GM19351 (cell line): Measurements from ENCODE around the gene OVCA2.

Experiments used
- ATAC-seq: cut with Tn5 transposase; IDR thresholded peaks from one replicate; pipeline ENCODE4 v1.9.1; 2021; ENCODE audit warnings: mild to moderate bottlenecking, moderate library complexity; ENCODE audit not compliant: unreplicated experiment

The OVCA2 gene

DNA sequence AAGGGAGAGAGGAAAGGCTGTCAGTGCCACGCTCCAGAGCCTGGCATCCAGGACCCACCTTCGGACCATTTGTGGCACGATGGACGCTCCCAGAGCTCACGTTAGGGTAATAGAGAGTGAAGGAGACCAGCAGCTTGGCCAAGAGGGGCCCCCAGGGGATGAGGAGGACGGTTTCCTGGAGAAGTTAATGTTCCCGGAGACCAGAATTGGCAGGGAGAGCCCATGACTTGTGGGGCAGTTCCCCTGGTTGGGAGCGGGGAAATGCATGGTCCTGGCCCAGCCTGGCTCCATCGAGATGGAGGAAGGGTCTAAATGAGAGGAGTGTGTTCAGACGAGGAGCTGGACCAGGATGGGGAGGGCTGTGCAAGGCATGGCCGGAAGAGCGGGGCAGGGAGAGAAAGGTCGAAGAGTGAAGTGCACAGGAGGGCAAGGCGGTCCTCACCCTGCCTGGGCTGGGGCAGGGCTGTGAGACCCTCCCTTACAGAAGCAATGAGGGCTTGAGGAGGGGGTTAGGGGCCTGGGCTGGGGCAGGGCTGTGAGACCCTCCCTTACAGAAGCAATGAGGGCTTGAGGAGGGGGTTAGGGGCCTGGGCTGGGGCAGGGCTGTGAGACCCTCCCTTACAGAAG, 10.2 kb downstream of the OVCA2 start:
- no peak for ATAC-seq

DNA sequence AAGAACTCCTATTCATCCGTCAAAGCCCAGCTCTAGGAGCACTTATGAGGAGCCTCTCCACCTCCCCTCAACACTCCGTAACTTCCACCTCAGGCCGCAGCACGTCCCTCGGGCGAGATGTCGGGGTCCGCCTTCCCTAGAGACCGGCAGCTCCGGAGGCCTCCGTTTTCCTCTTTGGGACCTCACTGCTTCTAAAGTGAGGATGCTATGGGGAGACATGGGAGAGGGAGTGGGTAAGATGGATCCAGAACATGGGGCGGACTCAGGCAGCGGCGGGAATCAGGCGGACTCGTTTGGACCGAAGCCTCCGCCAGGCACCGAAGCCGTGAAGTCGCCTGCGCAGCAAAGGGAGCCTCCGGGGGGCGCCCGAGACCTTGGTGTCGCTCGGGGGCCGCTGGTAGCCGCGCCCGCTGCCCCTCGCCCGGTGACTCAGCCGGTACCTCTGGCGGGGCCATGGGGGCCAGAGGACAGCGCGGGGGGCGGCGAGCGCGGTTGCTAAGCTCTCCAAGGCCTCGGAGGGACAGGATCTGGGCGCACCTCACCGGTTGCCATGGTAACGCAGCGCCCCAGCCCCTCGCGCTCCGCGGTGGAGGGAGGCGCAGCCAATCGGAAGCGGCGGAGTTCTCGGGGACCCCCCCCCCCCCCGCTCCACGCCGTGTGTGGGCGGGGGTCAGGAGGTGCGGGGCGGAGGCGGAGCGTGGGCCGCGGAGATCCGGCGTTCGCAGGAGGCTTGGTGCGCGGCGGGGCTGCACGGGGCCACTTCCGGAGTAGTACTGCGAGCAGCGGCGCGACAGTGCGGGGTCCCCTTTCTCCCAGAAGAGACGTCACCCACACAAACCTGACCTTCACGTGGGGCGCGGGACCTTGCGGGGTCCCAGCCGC, 11.8 kb downstream of the OVCA2 start:
- ATAC-seq = no peak

DNA sequence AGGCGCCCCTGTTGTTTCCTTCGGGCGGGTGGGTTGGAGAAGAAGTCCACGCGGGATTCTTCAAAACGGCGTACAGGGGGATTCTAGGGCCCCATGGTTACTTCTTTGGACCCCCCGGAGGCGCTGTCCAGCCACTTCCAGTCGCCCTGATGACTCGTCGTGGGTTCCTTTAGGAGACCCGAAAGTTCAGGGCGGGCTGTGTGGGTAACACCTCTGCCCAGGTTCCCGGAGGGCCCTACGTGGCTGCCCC, 12.4 kb downstream of the OVCA2 start:
- no peak for ATAC-seq

DNA sequence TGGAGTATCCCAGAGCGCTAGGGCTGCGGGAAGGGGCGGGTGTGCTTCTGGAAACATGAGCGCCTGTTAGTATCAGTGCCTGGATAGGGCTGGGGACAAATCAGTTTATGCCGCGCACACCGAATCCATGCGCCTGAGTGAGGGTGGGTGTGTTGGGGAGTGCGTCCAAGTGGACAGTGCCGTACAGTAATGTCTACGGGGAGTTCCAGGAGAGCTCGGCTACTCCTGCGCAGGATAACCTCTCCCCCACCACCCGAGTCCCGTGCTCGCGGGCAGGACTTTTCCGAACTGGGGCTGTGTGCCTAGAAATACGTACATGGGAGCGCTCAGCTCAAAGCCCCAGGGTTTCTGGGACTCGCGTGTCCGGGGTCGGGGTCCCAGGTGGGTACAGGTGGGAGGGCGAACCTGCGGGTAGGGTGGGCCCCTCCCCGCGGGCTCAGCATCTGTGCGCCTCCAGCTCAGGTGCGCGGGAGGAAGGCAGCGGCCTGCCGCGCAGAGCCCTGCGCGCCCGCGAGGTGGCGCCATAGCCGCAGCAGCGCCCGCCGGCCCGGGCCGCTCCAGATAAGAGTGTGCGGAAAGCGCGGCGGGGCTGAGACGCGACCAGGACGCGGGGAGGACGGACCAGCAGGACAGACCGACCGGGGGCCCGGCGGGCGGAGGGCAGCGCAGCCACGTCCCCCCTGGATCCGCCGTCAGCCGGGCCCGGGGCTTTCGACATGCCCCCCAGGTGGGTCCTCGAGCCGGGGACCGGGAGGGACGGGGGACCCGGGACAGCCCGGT, 12.9 kb downstream of the OVCA2 start, which contains the start of gene HIC1:
TSS of gene HIC1 (plus strand) at position 592 of the 780 bp plus-strand sequence. CDS start 1,588 bp downstream, outside the sequence.
- ATAC-seq = peak; percentile 38

DNA sequence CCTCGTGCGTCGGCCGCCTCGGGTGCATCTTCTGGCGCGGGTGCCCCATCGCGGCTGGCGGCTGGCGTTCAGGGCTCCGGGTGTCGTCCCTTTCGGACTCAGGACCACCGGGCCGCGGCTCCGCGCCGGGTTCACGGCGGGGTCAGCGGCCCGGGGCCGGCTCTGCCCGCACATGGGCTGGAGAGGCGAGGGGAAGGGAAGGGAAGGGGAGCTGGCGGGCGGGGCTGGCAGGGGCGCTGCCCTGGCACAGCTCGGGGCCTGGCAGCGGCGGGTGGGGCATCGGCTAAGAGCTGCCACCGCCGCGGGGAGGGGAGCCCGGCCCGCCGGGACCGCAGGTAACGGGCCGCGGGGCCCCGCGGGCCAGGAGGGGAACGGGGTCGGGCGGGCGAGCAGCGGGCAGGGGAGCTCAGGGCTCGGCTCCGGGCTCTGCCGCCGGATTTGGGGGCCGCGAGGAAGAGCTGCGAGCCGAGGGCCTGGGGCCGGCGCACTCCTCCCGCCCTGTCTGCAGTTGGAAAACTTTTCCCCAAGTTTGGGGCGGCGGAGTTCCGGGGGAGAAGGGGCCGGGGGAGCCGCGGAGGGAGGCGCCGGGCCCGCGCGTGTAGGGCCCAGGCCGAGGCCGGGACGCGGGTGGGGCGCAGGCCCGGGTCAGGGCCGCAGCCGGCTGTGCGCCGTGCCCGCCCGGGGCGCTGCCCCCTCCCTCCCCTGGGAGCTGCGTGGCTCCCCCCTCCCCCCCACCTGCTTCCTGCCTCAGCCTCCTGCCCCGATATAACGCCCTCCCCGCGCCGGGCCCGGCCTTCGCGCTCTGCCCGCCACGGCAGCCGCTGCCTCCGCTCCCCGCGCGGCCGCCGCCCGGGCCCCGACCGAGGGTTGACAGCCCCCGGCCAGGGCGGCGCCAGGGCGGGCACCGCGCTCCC, 13.7 kb downstream of the OVCA2 start:
- no peak for ATAC-seq

DNA sequence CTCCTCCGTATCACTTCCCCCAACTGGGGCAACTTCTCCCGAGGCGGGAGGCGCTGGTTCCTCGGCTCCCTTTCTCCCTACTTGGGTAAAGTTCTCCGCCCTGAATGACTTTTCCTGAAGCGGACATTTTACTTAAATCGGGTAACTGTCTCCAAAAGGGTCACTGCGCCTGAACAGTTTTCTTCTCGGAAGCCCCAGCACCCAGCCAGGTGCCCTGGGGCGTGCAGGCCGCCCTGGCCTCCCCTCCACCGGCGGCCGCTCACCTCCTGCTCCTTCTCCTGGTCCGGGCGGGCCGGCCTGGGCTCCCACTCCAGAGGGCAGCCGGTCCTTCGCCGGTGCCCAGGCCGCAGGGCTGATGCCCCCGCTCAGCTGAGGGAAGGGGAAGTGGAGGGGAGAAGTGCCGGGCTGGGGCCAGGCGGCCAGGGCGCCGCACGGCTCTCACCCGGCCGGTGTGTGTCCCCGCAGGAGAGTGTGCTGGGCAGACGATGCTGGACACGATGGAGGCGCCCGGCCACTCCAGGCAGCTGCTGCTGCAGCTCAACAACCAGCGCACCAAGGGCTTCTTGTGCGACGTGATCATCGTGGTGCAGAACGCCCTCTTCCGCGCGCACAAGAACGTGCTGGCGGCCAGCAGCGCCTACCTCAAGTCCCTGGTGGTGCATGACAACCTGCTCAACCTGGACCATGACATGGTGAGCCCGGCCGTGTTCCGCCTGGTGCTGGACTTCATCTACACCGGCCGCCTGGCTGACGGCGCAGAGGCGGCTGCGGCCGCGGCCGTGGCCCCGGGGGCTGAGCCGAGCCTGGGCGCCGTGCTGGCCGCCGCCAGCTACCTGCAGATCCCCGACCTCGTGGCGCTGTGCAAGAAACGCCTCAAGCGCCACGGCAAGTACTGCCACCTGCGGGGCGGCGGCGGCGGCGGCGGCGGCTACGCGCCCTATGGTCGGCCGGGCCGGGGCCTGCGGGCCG, 14.7 kb downstream of the OVCA2 start:
- no peak for ATAC-seq

DNA sequence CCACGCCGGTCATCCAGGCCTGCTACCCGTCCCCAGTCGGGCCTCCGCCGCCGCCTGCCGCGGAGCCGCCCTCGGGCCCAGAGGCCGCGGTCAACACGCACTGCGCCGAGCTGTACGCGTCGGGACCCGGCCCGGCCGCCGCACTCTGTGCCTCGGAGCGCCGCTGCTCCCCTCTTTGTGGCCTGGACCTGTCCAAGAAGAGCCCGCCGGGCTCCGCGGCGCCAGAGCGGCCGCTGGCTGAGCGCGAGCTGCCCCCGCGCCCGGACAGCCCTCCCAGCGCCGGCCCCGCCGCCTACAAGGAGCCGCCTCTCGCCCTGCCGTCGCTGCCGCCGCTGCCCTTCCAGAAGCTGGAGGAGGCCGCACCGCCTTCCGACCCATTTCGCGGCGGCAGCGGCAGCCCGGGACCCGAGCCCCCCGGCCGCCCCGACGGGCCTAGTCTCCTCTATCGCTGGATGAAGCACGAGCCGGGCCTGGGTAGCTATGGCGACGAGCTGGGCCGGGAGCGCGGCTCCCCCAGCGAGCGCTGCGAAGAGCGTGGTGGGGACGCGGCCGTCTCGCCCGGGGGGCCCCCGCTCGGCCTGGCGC, 15.4 kb downstream of the OVCA2 start:
- ATAC-seq = no peak

DNA sequence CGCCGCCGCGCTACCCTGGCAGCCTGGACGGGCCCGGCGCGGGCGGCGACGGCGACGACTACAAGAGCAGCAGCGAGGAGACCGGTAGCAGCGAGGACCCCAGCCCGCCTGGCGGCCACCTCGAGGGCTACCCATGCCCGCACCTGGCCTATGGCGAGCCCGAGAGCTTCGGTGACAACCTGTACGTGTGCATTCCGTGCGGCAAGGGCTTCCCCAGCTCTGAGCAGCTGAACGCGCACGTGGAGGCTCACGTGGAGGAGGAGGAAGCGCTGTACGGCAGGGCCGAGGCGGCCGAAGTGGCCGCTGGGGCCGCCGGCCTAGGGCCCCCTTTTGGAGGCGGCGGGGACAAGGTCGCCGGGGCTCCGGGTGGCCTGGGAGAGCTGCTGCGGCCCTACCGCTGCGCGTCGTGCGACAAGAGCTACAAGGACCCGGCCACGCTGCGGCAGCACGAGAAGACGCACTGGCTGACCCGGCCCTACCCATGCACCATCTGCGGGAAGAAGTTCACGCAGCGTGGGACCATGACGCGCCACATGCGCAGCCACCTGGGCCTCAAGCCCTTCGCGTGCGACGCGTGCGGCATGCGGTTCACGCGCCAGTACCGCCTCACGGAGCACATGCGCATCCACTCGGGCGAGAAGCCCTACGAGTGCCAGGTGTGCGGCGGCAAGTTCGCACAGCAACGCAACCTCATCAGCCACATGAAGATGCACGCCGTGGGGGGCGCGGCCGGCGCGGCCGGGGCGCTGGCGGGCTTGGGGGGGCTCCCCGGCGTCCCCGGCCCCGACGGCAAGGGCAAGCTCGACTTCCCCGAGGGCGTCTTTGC, 16.2 kb downstream of the OVCA2 start:
- ATAC-seq = no peak

DNA sequence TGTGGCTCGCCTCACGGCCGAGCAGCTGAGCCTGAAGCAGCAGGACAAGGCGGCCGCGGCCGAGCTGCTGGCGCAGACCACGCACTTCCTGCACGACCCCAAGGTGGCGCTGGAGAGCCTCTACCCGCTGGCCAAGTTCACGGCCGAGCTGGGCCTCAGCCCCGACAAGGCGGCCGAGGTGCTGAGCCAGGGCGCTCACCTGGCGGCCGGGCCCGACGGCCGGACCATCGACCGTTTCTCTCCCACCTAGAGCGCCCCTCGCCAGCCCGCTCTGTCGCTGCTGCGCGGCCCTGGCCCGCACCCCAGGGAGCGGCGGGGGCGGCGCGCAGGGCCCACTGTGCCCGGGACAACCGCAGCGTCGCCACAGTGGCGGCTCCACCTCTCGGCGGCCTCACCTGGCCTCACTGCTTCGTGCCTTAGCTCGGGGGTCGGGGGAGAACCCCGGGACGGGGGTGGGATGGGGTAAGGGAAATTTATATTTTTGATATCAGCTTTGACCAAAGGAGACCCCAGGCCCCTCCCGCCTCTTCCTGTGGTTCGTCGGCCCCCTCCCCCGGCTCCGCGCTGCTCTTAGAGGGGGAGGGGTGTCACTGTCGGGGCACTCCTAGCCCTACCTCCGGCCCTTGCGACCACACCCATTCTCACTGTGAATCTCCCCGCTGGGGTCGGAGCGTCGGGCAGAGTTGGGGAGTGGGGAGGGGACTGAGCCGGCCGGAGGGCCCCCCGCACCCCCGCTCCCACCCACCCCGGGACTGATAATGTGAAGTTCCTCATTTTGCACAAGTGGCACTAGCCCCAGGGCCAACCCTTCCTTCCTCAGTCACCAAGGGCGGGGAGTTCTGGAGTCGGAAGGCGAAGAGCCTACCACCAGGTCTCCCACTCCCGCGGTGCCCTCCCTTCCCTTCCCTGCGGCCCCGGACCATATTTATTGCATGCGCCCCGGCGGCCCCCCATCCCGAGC, 17.0 kb downstream of the OVCA2 start:
- ATAC-seq = no peak

DNA sequence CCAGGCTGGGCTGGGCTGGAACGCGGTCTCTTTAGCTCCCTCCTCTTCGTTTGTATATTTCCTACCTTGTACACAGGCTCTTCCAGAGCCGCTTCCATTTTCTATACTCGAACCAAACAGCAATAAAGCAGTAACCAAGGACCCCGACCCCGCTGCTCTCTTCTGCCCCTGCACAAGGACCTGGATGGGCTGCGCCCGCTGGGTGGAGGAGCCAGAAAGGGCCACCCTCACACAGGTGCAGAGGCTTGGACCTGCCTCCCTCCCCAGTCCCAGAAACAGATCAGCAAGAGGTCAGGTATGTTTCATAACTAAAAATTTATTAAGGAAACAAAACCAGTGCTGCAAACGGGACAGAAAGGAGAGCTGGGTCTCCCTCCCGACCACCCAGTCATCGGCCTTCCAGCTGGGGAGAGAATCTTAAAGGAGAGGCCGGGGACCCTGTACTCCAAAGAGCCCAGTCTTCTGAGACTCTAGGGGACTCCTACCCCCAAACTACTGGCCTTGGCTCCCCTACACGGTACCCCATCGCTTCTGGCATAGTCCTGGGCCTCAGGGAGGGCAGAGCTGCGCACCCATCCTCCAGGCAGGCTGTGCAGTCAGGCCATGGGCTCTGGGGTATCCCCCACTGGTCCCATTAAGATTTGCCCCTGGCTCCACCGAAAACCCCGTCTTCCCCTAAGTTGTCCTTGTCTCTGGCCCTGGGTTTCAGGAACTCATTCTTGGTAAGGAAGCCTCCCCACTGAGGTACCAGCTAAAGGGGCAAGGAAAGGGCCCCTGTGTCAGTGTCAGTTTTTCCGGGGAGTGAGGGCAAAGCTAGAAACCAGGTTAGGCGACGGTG, 17.9 kb downstream of the OVCA2 start:
- ATAC-seq = no peak

DNA sequence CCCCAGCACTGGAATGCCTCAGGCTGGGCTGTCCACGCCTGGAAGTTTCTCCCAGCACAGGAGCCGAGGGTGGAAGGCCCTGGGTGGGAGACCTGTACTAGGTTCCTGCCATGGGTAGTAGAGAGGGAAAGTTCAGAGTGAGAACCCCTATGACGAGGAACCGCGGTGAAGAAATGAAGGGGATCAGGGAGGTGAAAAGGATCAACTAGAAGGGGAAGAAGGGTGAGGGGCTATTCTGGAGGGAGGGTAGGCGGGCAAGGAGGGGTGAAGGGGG, 18.5 kb downstream of the OVCA2 start:
- no peak for ATAC-seq

DNA sequence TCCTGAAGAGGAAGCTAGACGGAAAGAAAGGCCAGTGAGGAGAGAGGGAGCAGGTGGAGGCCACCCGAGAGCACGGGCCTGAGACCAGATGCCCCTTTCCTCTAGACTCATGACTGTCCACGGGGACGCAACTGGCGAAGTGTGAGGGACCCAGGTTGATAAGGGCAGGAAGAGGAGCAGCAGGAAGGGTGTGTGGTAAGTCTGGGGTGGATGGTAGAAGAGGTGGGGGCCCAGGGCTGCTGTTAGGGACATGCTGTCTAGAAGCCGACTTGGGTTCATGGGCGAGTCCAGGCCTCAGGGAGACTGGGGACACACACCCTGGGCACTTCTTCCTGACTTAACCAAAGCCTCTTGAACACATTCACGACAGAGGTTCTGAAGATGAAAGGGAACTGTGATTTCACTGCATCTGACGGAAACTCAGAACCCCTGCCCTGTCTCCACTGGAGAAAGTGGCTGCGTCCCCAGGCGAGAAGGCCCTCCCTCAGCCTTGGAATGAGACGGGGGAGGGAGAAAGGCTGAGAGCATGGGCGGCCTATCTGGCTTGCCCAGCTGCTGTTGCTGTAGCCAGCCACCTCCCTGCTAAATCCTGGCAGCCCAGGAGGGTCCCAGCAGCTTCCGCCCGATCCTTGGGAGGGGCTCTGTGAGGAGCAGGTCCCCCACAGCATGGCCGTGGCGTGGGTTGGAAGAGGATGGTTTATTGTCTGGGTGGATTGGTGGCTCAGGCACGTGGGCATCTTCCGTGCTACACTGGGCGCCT, 19.0 kb downstream of the OVCA2 start:
- ATAC-seq = no peak

DNA sequence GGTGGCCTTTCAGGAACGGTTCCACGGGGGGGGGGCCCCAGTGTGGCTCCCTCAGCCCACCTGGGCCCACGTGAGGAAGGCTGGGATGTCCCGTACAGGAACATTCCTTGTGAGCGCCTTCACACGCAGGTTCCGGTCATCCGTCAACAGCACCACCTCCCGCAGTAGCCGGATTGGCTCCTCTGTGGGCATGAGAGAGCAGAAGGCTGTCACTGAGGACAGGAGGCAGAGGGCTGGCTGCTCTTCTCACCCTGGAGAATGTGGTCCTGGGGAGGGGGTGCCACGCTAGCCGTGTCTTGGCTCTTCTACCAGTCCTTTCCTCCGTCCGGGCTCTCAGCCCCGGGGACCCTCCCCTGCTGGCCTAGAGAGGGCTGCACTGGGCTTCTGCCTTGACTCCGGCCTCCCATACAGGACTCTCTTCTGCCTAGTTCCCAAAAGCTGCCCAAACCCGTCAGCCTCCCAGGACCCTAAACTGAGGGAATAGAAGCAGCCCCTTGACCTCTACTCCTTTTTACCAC, 19.7 kb downstream of the OVCA2 start:
- no peak for ATAC-seq

DNA sequence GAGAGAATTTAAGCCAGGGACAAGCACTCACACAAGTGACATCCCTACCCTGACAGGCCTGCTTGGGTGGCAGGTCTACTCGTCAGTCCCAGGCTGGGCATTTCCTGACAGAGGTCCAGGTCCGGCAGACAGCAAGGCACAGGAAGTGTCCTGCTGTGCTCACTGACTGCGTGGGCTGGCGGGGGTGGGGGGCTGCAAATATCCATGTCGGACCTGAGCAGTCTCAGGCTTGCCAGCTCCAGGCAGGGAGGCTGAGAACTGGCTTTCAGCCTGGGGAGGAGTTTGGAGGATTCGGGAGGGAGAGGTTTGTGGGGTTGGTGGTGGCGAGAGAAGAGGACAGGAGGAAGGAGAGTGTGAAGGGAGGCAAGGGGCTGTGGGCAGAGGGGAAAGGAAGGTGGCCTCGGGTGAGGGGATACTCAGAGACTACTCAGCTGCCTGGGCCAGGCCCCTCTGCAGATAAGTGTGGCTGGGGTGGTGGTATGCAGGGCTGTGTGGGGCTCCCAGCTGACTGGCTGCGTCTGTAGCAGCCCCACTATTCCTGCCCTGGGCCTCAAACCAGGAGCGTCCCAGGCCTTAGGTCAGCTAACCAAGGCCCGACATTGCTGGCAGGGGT, 20.9 kb downstream of the OVCA2 start:
- ATAC-seq = no peak
